ENCODE measurements around the gene GRAPL.
"Not testable (repeated sequence)": the region's sequence is repeated elsewhere in the genome, so short reads cannot be mapped to it uniquely, and the experiment has no call there.

Gene GRAPL

GRCh38 chr17:19188870-19189708 is 61.7 kb downstream of the GRAPL start:
- DNase-seq (ENCODE audit: low read depth), result not testable (repeated sequence)

- not testable (repeated sequence) for DNase-seq (ENCODE audit: low read depth)
Measured at GRCh38 chr17:19189781-19190405, 62.5 kb downstream of the GRAPL start.

GRCh38 chr17:19196382-19197204 is 69.2 kb downstream of the GRAPL start:
- not testable (repeated sequence) for DNase-seq (ENCODE audit: low read depth)

- DNase-seq (ENCODE audit: low read depth), result not testable (repeated sequence)
Measured at GRCh38 chr17:19202448-19202847, 75.1 kb downstream of the GRAPL start.

- not testable (repeated sequence) for DNase-seq (ENCODE audit: low read depth)
Measured at GRCh38 chr17:19203429-19203828, 76.0 kb downstream of the GRAPL start.

All from activated T-cell treated with anti-CD3 and anti-CD28 coated beads for 1 hour (primary cell).